Activated T-helper 1 cell treated with anti-CD3 and anti-CD28 coated beads, Interleukin-12 subunit alpha, Interleukin-12 subunit beta, Interleukin-2, Interleukin-4 antibody, amounts not matched to agents 30 ng/mL and 10 ng/mL and 1 ng/mL, durations not matched to agents 14 hours and 24 hours and 36 hours (primary cell): ENCODE measurements around the gene GATAD1. TPM values are rescaled to one million over a fixed set of nuclear protein-coding genes. Genes with fewer than 3 reads are reported as not detected.
"Not testable (repeated sequence)": the region's sequence is repeated elsewhere in the genome, so short reads cannot be mapped to it uniquely, and the experiment has no call there.

ENCODE experiments used
- DNase-seq: peaks from one replicate; pipeline ENCODE4 v3.0.0; 2021; ENCODE audit warnings: low spot score
- H3K27ac Mint-ChIP-seq: one replicate; pipeline ENCODE4 v1.8.0; 2021; ENCODE audit warnings: mild to moderate bottlenecking, mixed read lengths
- H3K27me3 Mint-ChIP-seq: one replicate; pipeline ENCODE4 v1.8.0; 2022; ENCODE audit warnings: mild to moderate bottlenecking, moderate library complexity, mixed read lengths; ENCODE audit not compliant: insufficient read depth
- H3K36me3 Mint-ChIP-seq: one replicate; pipeline ENCODE4 v1.8.0; 2021; ENCODE audit warnings: low read depth, mixed read lengths
- H3K4me1 Mint-ChIP-seq: one replicate; pipeline ENCODE4 v1.8.0; 2021; ENCODE audit warnings: low read depth, mixed read lengths
- H3K4me3 Mint-ChIP-seq: one replicate; pipeline ENCODE4 v1.8.0; 2021; ENCODE audit warnings: mild to moderate bottlenecking, moderate library complexity, mixed read lengths
- H3K9me3 Mint-ChIP-seq: one replicate; pipeline ENCODE4 v1.8.0; 2021; ENCODE audit warnings: mixed read lengths
- intact Hi-C: fragments of 100-400 bp; cut with micrococcal nuclease; formaldehyde crosslinking; loops from one replicate; pipeline ENCODE4 v1.15.1; 2024
- total RNA-seq: library from RNA; stranded (reverse); gene quantifications from 2 replicates; pipeline ENCODE4 v1.2.3, GENCODE V29; 2022

Gene GATAD1
- total RNA-seq, 1 donor from 2014 or later = 18.8 TPM

DNA sequence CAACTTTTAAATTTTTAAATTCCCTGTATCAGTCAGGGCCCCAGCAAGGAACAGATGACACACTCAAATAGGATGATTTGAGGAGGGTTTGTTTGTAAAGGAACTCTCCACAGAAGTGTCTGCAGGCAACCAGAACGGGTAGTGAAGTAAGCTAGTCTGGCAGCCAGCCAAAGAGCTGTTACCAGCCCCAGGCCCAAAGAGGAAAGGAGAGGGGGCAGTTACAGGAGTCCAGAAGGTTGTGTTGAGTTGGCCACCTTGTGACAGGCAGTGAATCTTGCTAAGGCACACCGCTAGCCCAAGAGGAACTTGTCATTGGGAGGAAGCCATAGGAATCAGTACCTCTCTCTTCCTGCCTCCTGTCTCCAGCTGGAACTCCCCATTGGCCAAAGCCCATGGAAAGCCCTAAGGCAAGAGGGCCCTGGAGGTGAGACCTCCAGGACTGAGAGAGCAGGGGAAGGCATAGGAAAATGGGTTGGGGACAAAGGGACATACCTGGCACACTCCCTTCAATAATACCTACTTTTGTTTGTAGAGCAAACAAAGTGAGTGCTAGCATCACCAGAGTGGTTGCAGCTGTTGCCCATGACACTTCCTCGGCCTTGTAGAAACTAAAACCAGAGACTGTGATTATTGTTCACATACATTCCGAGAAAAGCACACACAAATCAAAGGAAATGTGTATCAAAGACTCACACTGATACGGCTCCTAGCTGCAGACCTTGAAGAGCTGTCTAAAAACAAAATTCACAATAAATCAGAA is 25.4 kb upstream of the GATAD1 start:
- intact Hi-C loops = loop anchor here (5.0 kb wide), 1 partner anchor 40 kb away; no protein-coding TSS in a partner anchor
- H3K4me1 Mint-ChIP-seq = peaks cover 13% of the 10 kb centered on the region
- H3K9me3 Mint-ChIP-seq = no peaks in the 10 kb centered on the region
- H3K27ac Mint-ChIP-seq = no peak overlapping the region
- H3K36me3 Mint-ChIP-seq = no peaks in the 10 kb centered on the region
- DNase-seq = no peak
- H3K27me3 Mint-ChIP-seq = peaks cover 3% of the 10 kb centered on the region
- no peak overlapping the region for H3K4me3 Mint-ChIP-seq

DNA sequence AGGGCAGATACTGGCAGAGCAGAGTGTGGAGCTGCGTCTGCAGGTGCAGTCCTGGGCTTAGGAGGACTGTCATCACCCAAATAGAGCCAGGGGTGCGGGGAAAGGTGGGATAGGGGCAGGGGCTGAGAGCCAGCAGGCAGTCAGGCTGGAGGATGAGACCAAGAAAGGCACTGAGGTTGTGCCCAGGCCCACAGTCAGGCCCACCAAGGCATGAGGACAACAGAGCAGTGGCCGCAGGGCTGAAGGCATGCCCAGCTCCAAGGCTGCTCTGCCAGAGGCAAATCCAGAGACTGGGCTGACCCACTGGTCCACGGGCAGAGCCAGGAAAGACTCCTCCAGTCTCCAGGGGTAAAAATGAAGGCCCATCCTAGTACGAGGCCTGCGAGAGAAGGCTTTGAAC is 24.4 kb upstream of the GATAD1 start:
- Mint-ChIP-seq H3K4me1 (peaks cover 13% of the 10 kb centered on the region), H3K27ac (no peak overlapping the region), H3K9me3 (no peaks in the 10 kb centered on the region), H3K27me3 (peaks cover 3% of the 10 kb centered on the region), H3K36me3 (no peaks in the 10 kb centered on the region), H3K4me3 (no peak overlapping the region)
- no peak for DNase-seq
- intact Hi-C loops = loop anchor here (5.0 kb wide), 1 partner anchor 39 kb away; no protein-coding TSS in a partner anchor

DNA sequence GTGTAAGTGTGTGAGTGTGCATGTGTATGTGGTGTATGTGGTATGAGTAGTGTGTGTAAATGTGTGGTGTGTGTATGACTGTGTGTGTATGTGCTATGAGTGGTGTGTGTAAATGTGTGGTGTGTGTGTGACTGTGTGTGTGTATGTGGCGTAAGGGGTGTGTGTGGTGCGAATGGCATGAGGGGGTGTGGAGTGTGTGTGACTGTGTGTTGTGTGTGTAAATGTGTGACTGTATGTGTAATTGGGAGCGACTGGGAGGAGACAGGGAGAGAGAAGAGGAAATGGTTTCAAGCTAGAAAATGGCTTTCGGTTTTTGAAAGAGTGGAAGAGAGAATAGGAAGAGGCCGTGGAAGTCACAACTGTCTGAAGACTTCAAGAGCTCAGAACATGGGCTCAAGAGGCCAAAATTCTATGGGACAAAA is 23.6 kb upstream of the GATAD1 start:
- Mint-ChIP-seq H3K27ac (peak overlapping the region; percentile 55), H3K36me3 (no peaks in the 10 kb centered on the region), H3K27me3 (peaks cover 3% of the 10 kb centered on the region), H3K4me1 (peaks cover 13% of the 10 kb centered on the region), H3K4me3 (peak overlapping the region; percentile 43), H3K9me3 (no peaks in the 10 kb centered on the region)
- no peak for DNase-seq
- intact Hi-C loops = loop anchor here (1.0 to 5.0 kb wide), 4 partner anchors 24 to 632 kb away; partner anchors contain the start of genes CYP51A1 and GATAD1

DNA sequence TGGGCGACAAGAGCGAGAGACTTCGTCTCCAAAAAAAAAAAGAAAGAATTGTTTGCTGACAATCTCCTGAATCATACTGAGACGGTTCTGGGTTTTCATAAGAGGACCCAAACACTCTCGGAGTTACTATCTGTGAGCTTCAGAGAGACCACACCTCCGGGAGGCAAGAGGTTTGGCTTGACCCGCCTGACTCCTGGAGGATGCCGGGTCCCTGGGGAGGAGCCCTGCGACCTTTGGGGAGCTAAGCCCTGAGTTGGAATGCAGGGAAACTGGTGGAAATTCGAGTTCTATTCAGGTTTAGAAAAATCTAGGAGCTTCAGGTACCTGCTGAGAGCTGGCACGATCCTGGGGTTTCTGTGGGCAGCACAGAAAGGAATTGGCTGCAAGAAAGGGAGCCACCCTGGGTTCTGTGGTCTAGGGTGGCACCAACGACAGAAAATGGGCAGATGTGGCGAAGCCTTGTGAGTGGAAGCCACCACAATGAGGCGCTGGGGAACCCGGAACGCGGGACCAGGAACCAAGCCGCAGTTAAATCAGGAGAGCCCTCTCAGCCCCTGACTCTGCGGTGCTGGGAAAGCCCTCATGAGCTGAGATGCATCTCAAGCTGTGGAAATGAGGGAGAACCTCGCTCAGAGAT is 21.9 kb upstream of the GATAD1 start:
- Mint-ChIP-seq H3K4me1 (peaks cover 20% of the 10 kb centered on the region), H3K9me3 (no peaks in the 10 kb centered on the region), H3K4me3 (no peak overlapping the region), H3K36me3 (no peaks in the 10 kb centered on the region), H3K27ac (no peak overlapping the region), H3K27me3 (peaks cover 3% of the 10 kb centered on the region)
- DNase-seq = no peak
- intact Hi-C loops = no loop called here

DNA sequence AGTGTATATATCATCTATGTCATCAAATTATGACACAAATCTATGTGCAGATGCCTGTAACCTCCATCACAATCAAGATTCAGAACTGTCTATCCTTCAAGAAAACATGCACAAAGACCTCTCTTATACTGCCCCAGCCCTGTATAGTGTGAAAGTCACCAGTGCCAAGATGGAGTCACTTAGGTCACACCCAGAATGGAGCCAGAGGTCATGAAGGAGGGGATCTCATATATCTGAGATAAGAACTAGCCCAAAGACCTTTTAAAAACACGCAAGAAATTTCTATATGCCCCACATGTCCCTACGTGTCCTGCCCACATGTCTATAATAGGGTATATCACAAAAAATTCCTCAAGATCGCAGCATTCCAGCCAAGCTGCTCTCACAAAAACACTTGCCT is 20.1 kb upstream of the GATAD1 start:
- no peak overlapping the region for H3K4me3 Mint-ChIP-seq
- no peak for DNase-seq
- intact Hi-C loops = no loop called here
- no peak overlapping the region for H3K27ac Mint-ChIP-seq
- peaks cover 5% of the 10 kb centered on the region for H3K27me3 Mint-ChIP-seq
- H3K9me3 Mint-ChIP-seq = no peaks in the 10 kb centered on the region
- H3K36me3 Mint-ChIP-seq = no peaks in the 10 kb centered on the region
- H3K4me1 Mint-ChIP-seq = peaks cover 20% of the 10 kb centered on the region

DNA sequence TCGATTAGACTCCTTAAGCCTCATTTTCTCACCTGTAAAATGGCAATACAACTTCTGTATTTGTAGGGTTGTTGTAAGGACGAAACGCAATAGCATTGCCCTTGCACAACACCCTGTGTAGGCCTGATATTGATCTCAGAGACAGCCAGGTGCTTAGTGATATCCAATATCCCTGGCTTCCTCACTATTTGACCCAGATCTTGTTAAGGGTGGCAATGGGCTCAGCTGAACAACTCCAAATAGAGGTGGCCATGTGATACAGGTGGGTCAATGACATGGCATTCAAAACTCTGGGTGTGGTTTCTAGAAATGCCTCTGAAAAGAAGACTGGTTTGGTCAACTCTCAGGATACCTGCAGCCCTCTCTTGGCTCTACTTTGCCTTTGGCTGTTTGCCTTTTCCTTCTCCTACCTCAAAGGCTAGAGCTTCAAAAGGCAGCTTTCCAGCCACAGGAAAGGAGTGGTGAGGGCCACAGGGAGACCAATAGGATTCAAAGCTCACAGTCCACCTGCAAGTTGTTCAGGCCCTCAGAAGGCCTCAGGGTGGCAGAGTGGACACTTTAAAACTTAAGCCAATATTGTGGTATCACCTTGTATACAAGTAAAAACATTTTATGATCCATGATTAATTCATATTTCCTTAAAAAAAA is 14.9 kb upstream of the GATAD1 start:
- no peaks in the 10 kb centered on the region for H3K36me3 Mint-ChIP-seq
- peaks cover 2% of the 10 kb centered on the region for H3K27me3 Mint-ChIP-seq
- peaks cover 7% of the 10 kb centered on the region for H3K4me1 Mint-ChIP-seq
- no peaks in the 10 kb centered on the region for H3K9me3 Mint-ChIP-seq
- H3K4me3 Mint-ChIP-seq = no peak overlapping the region
- H3K27ac Mint-ChIP-seq = no peak overlapping the region
- DNase-seq = no peak
- intact Hi-C loops = no loop called here

DNA sequence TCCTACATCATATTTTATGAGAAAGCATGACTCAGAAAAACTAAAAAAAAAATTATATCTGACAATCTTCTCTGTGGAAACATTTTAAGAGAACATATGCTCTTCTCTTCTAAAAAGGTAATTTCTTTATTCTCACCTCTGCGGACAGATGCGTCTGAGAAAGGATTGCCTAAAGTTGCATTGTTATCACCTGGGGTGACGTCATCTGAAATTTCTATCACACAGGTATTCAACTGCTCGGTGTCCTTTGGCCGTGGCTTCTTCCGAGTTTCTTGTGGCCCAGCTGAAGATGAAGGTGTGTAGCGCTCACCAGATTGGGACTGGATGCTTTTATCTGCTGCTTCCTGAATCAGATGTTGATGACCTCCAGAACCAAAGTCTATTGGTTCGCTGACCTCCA is 14.3 kb upstream of the GATAD1 start:
- no peak overlapping the region for H3K27ac Mint-ChIP-seq
- intact Hi-C loops = no loop called here
- H3K9me3 Mint-ChIP-seq = no peaks in the 10 kb centered on the region
- no peaks in the 10 kb centered on the region for H3K36me3 Mint-ChIP-seq
- peaks cover 7% of the 10 kb centered on the region for H3K4me1 Mint-ChIP-seq
- DNase-seq = no peak
- H3K4me3 Mint-ChIP-seq = no peak overlapping the region
- peaks cover 2% of the 10 kb centered on the region for H3K27me3 Mint-ChIP-seq

DNA sequence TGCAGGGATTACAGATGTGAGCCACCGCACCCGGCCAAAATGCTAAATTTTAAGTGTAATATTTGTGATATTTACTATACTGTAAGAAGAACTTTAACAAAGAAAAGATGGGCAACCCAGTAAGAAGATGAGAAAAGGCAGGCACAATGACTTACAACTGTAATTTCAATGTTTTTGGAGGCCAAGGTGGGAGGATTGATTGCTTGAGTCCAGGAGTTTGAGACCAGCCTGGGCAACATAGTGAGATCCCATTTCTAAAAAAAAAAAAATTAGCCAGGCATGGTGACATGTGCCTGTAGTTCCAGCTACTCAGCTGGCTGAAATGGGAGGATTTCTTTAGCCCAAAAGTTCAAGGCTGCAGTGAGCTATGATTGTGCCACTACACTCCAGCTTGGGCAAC is 11.7 kb upstream of the GATAD1 start:
- H3K4me1 Mint-ChIP-seq = no peaks in the 10 kb centered on the region
- no peak overlapping the region for H3K4me3 Mint-ChIP-seq
- H3K36me3 Mint-ChIP-seq = no peaks in the 10 kb centered on the region
- H3K9me3 Mint-ChIP-seq = no peaks in the 10 kb centered on the region
- no peak for DNase-seq
- H3K27me3 Mint-ChIP-seq = peaks cover 9% of the 10 kb centered on the region
- H3K27ac Mint-ChIP-seq = no peak overlapping the region
- intact Hi-C loops = no loop called here

DNA sequence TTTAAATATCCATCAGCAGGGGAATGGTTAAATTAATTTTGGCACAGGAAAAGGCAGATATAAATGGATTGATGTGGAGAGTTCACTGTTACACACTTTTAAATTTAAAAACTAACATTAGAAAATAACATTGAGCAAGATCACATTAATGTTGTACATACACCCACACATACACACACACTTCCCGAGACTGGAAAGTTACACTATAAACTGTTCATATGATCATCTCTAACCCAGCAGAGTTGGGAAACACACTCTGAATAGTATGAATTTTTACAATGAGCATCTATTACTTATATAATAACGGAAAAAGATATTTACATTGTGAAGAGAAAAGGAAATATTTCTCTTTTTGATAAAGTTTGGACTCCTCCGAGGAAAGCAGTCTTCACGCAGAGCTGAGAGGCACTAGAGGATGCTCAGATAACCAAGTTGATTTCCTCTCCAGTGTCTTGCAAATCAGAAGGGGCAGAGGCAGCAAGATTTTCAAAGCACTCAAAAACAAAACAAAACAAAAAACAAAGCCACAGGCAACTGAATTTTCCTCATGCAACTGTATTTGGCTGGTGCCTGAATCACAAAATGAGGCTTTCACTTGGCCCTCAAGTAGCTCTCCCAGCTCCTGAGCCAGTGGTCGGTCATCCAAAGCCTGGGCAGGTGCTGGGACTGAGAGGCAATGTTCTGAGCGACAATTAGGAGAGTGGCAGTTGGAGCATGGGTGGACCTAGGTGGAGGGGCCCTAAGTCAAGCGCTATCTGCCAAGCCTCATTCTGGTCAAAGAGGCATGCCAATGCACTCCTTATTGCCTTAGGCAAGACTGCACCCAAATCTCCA is 10.5 kb upstream of the GATAD1 start:
- Mint-ChIP-seq H3K27me3 (peaks cover 7% of the 10 kb centered on the region), H3K4me1 (no peaks in the 10 kb centered on the region), H3K36me3 (no peaks in the 10 kb centered on the region), H3K27ac (no peak overlapping the region), H3K9me3 (no peaks in the 10 kb centered on the region), H3K4me3 (no peak overlapping the region)
- DNase-seq = no peak
- intact Hi-C loops = no loop called here

DNA sequence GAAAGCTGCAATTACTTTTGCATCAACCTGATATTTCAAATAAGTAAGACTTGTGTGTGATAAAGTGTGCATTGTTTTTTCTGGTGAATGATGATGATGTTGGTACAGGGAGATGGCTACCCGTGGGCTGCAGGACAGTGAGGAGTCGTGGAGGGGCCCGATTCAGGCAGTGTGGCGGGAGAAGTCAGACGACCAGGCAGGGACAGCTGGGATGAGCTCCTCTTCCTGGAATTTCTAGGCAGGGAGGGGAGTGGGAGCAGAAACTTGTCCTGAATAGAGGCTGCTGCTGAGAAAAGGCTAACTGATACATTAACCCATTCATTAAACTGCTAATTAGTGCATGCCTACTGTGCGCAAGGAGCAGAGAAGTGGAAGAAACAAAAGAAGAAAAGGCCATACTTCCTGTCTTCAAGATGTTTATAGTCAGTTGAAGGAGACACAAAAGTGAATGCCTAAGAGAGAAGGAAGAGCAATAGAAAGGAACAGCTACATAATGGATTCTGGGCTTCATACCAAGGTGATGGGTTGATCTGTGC is 9.3 kb upstream of the GATAD1 start:
- intact Hi-C loops = no loop called here
- Mint-ChIP-seq H3K4me1 (no peaks in the 10 kb centered on the region), H3K9me3 (no peaks in the 10 kb centered on the region), H3K4me3 (no peak overlapping the region), H3K36me3 (no peaks in the 10 kb centered on the region), H3K27me3 (peaks cover 7% of the 10 kb centered on the region), H3K27ac (no peak overlapping the region)
- DNase-seq = no peak

DNA sequence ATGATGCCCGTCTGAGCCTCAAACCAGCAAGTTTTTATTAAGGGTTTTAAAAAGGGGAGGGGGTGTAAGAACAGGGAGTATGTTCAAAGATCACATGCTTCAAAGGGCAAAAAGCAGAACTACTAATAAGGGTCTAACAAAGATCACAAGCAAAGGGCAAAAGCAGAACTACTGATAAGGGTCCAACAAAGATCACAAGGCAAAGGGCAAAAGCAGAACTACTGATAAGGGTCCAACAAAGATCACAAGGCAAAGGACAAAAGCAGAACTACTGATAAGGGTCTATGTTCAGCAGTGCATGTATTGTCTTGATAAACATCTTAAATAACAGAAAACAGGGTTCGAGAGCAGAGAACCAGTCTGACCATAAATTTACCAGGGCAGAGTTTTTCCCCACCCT is 4.6 kb upstream of the GATAD1 start:
- not testable (repeated sequence) for H3K4me3 Mint-ChIP-seq, DNase-seq, H3K27ac Mint-ChIP-seq, H3K27me3 Mint-ChIP-seq, H3K4me1 Mint-ChIP-seq, H3K9me3 Mint-ChIP-seq, H3K36me3 Mint-ChIP-seq
- intact Hi-C loops = loop anchor here (10.0 kb wide), 1 partner anchor 1358 kb away; no protein-coding TSS in a partner anchor

DNA sequence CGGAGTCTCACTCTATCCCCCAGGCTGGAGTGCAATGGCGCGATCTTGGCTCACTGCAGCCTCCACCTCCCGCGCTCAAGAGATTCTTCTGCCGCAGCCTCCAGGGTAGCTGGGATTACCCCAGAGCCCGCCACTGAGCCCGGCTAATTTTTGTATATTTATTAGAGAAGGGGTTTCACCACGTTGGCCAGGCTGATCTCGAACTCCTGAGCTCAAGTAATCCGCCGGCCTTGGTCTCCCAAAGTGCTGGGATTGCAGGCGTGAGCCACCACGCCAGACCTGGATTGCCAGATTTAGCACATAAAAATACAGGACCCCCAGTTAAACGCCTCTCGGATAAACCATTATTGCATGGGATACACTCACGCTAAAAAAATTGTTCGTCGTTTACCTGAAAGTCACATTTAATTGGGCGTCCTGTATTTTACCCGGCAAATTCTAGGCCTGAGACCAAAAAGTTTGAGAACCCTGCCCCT is 375 bp upstream of the GATAD1 start:
- Mint-ChIP-seq H3K9me3 (no peaks in the 10 kb centered on the region), H3K27ac (peak overlapping the region; percentile 92), H3K36me3 (peaks cover 13% of the 10 kb centered on the region), H3K4me1 (peaks cover 15% of the 10 kb centered on the region), H3K27me3 (no peaks in the 10 kb centered on the region), H3K4me3 (peak overlapping the region; percentile 86)
- no peak for DNase-seq
- intact Hi-C loops = loop anchor here (1.0 to 10.0 kb wide), 12 partner anchors 23 to 1362 kb away; partner anchors contain the start of genes AKAP9, CYP51A1, FZD1 and MTERF1
